SK-N-SH treated with all-trans-retinoic acid at 6 μM for 48 hours (cell line): ENCODE results near the gene SPAG5.

Source experiments
- ATAC-seq: fragments of 200-7000 bp; cut with Tn5 transposase; 3 replicates; pipeline ENCODE4 v1.9.1; 2020; ENCODE audit warnings: mild to moderate bottlenecking, moderate library complexity
- ARNTL ChIP-seq: fragments of 450-650 bp; formaldehyde crosslinking; IDR thresholded peaks from 2 replicates; pipeline ENCODE4 v1.5.0; 2020; ENCODE audit warnings: low read depth, mild to moderate bottlenecking, moderate library complexity, borderline replicate concordance
- BACH2 ChIP-seq: fragments of 250-450 bp; sonication (Bioruptor Pico); IDR thresholded peaks from 2 replicates; pipeline ENCODE4 v1.9.0; 2021; ENCODE audit warnings: mild to moderate bottlenecking, borderline replicate concordance
- CREB5 ChIP-seq: fragments of 250-450 bp; sonication (Bioruptor Pico); IDR thresholded peaks from 2 replicates; pipeline ENCODE4 v1.5.1; 2020; ENCODE audit warnings: low read depth, mild to moderate bottlenecking, moderate library complexity
- CSDC2 ChIP-seq: fragments of 250-450 bp; sonication (Bioruptor Pico); IDR thresholded peaks from 2 replicates; pipeline ENCODE4 v1.5.0; 2020; ENCODE audit warnings: mild to moderate bottlenecking, moderate library complexity
- CSRNP3 ChIP-seq: fragments of 250-450 bp; sonication (Bioruptor Pico); IDR thresholded peaks from 2 replicates; pipeline ENCODE4 v1.5.1; 2021; ENCODE audit warnings: mild to moderate bottlenecking, moderate library complexity
- ESRRG ChIP-seq: fragments of 250-450 bp; sonication (Bioruptor Pico); IDR thresholded peaks from 2 replicates; pipeline ENCODE4 v1.6.1; 2021; ENCODE audit warnings: mild to moderate bottlenecking
- GLIS3 ChIP-seq: fragments of 250-450 bp; sonication (Bioruptor Pico); IDR thresholded peaks from 2 replicates; pipeline ENCODE4 v1.5.0; 2020; ENCODE audit warnings: mild to moderate bottlenecking, moderate library complexity
- ISL1 ChIP-seq: fragments of 250-450 bp; sonication (Bioruptor Pico); IDR thresholded peaks from 2 replicates; pipeline ENCODE4 v2.1.2; 2022; ENCODE audit warnings: mild to moderate bottlenecking, moderate library complexity
- PATZ1 ChIP-seq: fragments of 250-450 bp; sonication (Bioruptor Pico); IDR thresholded peaks from 2 replicates; pipeline ENCODE4 v1.8.0; 2020; ENCODE audit warnings: mild to moderate bottlenecking, moderate library complexity, borderline replicate concordance
- POU6F1 ChIP-seq: fragments of 250-450 bp; sonication (Bioruptor Pico); IDR thresholded peaks from 2 replicates; pipeline ENCODE4 v1.8.0; 2021; ENCODE audit warnings: low read depth, mild to moderate bottlenecking, moderate library complexity, borderline replicate concordance
- PPARA ChIP-seq: fragments of 250-450 bp; sonication (Bioruptor Pico); IDR thresholded peaks from 2 replicates; pipeline ENCODE4 v1.5.0; 2020; ENCODE audit warnings: mild to moderate bottlenecking, borderline replicate concordance
- RARB ChIP-seq: fragments of 250-450 bp; sonication (Bioruptor Pico); IDR thresholded peaks from 2 replicates; pipeline ENCODE4 v1.8.0; 2021; ENCODE audit warnings: mild to moderate bottlenecking, moderate library complexity
- SNAI2 ChIP-seq: fragments of 250-450 bp; sonication (Bioruptor Pico); IDR thresholded peaks from 2 replicates; pipeline ENCODE4 v1.5.0; 2020; ENCODE audit warnings: mild to moderate bottlenecking, moderate library complexity
- TCF4 ChIP-seq: fragments of 250-450 bp; sonication (Bioruptor Pico); IDR thresholded peaks from 2 replicates; pipeline ENCODE4 v1.8.0; 2021; ENCODE audit warnings: mild to moderate bottlenecking, moderate library complexity, borderline replicate concordance
- TOX ChIP-seq: fragments of 250-450 bp; sonication (Bioruptor Pico); IDR thresholded peaks from 2 replicates; pipeline ENCODE4 v1.8.0; 2021; ENCODE audit warnings: mild to moderate bottlenecking, moderate library complexity, borderline replicate concordance
- TSHZ2 ChIP-seq: fragments of 250-450 bp; sonication (Bioruptor Pico); IDR thresholded peaks from 2 replicates; pipeline ENCODE4 v1.5.0; 2020; ENCODE audit warnings: mild to moderate bottlenecking, moderate library complexity
- ZC3H10 ChIP-seq: fragments of 250-450 bp; sonication (Bioruptor Pico); IDR thresholded peaks from 2 replicates; pipeline ENCODE4 v1.5.1; 2021; ENCODE audit warnings: mild to moderate bottlenecking, moderate library complexity
- ZNF565 ChIP-seq: fragments of 450-650 bp; formaldehyde crosslinking; conservative IDR thresholded peaks from 2 replicates; pipeline ENCODE4 v1.5.0; 2020; ENCODE audit warnings: low read depth, mild to moderate bottlenecking, moderate library complexity
- ZNF70 ChIP-seq: fragments of 450-650 bp; formaldehyde crosslinking; IDR thresholded peaks from 2 replicates; pipeline ENCODE4 v1.5.0; 2020; ENCODE audit warnings: mild to moderate bottlenecking, moderate library complexity

Gene SPAG5

GRCh38 chr17:28598799-28599310, at the start of gene SPAG5:
SPAG5 (minus strand) TSS chr17:28599025; CDS start chr17:28598946, 79 bp downstream.
- peak; percentile 95 for ATAC-seq
- no peak for TF ChIP-seq RARB (CRISPR knock-in tag)
- no peak for TF ChIP-seq GLIS3
- TF ChIP-seq TSHZ2 (CRISPR knock-in tag) = no peak
- no peak for TF ChIP-seq ESRRG (CRISPR knock-in tag)
- TF ChIP-seq ZNF565 (CRISPR knock-in tag) = no peak
- no peak for TF ChIP-seq ISL1 (CRISPR knock-in tag)
- TF ChIP-seq CSRNP3 (CRISPR knock-in tag) = no peak
- no peak for TF ChIP-seq TOX (CRISPR knock-in tag)
- no peak for TF ChIP-seq PATZ1 (CRISPR knock-in tag)
- TF ChIP-seq ZC3H10 = no peak
- no peak for TF ChIP-seq POU6F1 (CRISPR knock-in tag)
- TF ChIP-seq PPARA = no peak
- no peak for TF ChIP-seq ARNTL (CRISPR knock-in tag)
- no peak for TF ChIP-seq TCF4 (CRISPR knock-in tag)
- TF ChIP-seq BACH2 (CRISPR knock-in tag) = no peak
- TF ChIP-seq CREB5 = no peak
- TF ChIP-seq ZNF70 (CRISPR knock-in tag) = no peak
- TF ChIP-seq SNAI2 = no peak
- TF ChIP-seq CSDC2 = no peak

GRCh38 chr17:28646039-28646754, 47.4 kb upstream of the SPAG5 start:
- no peak for TF ChIP-seq TSHZ2 (CRISPR knock-in tag)
- TF ChIP-seq, all 23 proteins: peak for 0

More at GRCh38 chr17:28646039-28646754, 47.4 kb upstream of the SPAG5 start:
- no peak for ATAC-seq
